ENCODE measurements around the gene DNAH6. TPM values are rescaled to one million over a fixed set of nuclear protein-coding genes. Genes with fewer than 3 reads are reported as not detected.
"Not testable (repeated sequence)": the region's sequence is repeated elsewhere in the genome, so short reads cannot be mapped to it uniquely, and the experiment has no call there.

DNAH6 gene
- total RNA-seq, 3 donors from 2014 or later = 2.3 to 4.1 (median 3.0) TPM

DNA sequence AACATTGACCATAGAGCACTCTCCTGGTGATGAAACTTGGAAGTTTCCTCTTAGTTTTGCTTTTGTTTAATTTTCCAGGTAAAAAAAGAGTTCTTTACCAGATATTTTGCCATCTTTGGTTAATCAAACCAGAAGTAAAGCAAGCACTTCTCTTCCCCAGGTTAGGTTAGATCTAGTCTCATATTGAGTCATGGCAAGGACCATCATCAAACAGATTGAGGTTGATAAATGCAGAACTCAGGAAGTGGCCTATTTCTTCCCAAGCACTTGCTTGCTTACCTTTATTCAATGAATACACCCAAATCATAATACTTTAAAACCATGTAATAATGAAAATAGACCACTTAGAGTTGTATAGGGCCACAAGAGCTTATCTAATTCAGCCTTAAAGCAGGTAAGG is 23.4 kb downstream of the DNAH6 start:
- H3K4me3 ChIP-seq = no peak overlapping the region
- no peaks in the 10 kb centered on the region for H3K27me3 ChIP-seq
- no peak overlapping the region for H3K27ac ChIP-seq
- no peaks in the 10 kb centered on the region for H3K36me3 ChIP-seq
- H3K9me3 ChIP-seq = no peaks in the 10 kb centered on the region
- TF ChIP-seq, protein P1, sequence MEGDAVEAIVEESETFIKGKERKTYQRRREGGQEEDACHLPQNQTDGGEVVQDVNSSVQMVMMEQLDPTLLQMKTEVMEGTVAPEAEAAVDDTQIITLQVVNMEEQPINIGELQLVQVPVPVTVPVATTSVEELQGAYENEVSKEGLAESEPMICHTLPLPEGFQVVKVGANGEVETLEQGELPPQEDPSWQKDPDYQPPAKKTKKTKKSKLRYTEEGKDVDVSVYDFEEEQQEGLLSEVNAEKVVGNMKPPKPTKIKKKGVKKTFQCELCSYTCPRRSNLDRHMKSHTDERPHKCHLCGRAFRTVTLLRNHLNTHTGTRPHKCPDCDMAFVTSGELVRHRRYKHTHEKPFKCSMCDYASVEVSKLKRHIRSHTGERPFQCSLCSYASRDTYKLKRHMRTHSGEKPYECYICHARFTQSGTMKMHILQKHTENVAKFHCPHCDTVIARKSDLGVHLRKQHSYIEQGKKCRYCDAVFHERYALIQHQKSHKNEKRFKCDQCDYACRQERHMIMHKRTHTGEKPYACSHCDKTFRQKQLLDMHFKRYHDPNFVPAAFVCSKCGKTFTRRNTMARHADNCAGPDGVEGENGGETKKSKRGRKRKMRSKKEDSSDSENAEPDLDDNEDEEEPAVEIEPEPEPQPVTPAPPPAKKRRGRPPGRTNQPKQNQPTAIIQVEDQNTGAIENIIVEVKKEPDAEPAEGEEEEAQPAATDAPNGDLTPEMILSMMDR (IDR thresholded peaks at IDR 0.05) = no peak
- TF ChIP-seq POLR2AphosphoS5 (IDR thresholded peaks at IDR 0.05) = no peak
- H3K4me1 ChIP-seq = no peaks in the 10 kb centered on the region
- intact Hi-C loops (cut with DNase I; ENCODE audit: low total_unique reads) = no loop called here
- DNase-seq (ENCODE audit: low spot score in 2 of 2) = no peak

DNA sequence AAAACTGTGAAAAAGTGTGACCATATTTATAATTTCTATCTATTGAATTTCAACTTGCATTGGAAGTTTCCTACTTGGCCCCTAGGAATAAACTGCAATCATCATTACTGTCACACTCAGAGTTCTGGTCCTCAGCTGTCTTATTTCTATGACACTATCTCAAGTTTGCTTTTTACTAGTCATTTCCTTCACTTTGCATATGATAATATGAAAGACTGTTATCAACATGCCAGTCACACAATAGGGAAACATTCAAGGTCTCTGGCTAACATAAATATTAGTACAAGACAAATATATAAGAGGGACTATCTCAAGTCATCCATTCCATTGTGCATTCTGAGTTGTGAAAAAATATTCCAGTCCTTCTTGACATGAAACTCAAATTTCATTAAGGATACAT is 28.7 kb downstream of the DNAH6 start:
- no peak for DNase-seq (ENCODE audit: low spot score in 2 of 2)
- Histone ChIP-seq H3K4me1 (no peaks in the 10 kb centered on the region), H3K27ac (no peak overlapping the region), H3K36me3 (no peaks in the 10 kb centered on the region), H3K4me3 (no peak overlapping the region), H3K27me3 (no peaks in the 10 kb centered on the region), H3K9me3 (no peaks in the 10 kb centered on the region)
- intact Hi-C loops (cut with DNase I; ENCODE audit: low total_unique reads) = no loop called here
- TF ChIP-seq POLR2A (IDR thresholded peaks at IDR 0.05) (no peak), POLR2AphosphoS5 (IDR thresholded peaks at IDR 0.05) (no peak)
- TF ChIP-seq, protein P1 (IDR thresholded peaks at IDR 0.05) = no peak

DNA sequence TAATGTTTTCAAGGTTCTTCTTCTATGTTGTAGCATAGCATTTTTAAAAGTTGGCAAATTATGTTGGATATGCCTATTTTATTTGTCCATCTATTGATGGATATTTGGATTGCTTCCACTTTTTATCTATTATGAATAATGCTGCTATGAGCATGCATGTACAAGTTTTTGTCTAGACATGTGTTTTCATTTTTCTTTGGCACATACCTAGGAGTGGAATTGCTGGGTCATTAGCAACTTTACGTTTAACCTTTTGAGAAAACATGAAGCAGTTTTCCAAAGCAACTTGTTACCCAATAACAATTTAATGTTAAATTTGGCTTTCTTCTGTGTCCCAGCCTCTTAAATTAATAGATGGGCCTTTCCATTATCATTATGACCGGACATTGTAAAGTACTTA is 30.3 kb downstream of the DNAH6 start:
- no peak overlapping the region for H3K27ac ChIP-seq
- TF ChIP-seq POLR2A (IDR thresholded peaks at IDR 0.05) = no peak
- no peak for DNase-seq (ENCODE audit: low spot score in 2 of 2)
- H3K27me3 ChIP-seq = no peaks in the 10 kb centered on the region
- intact Hi-C loops (cut with DNase I; ENCODE audit: low total_unique reads) = no loop called here
- no peaks in the 10 kb centered on the region for H3K9me3 ChIP-seq
- H3K4me3 ChIP-seq = no peak overlapping the region
- no peaks in the 10 kb centered on the region for H3K36me3 ChIP-seq
- no peaks in the 10 kb centered on the region for H3K4me1 ChIP-seq

DNA sequence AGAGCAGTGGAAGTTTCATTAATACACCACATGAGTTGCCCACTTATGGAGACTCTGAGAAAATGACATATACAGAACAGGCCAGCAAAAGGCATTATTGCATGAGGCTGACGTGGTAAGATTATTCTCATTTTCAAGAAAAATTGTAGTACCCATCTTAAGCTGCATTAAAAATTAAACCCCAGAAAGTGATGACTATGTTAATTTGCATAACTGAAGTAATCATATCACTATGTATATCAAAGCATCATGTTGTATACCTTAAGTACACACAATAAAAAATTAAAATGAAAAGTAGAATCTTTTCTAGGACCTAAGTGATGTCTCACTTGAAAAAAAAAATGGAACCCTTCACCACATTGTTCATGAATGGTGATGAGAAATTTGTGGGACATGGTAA is 32.0 kb downstream of the DNAH6 start:
- Histone ChIP-seq H3K27me3 (no peaks in the 10 kb centered on the region), H3K36me3 (no peaks in the 10 kb centered on the region), H3K4me3 (no peak overlapping the region), H3K27ac (no peak overlapping the region), H3K4me1 (no peaks in the 10 kb centered on the region), H3K9me3 (no peaks in the 10 kb centered on the region)
- DNase-seq (ENCODE audit: low spot score in 2 of 2) = no peak
- intact Hi-C loops (cut with DNase I; ENCODE audit: low total_unique reads) = no loop called here
- TF ChIP-seq POLR2A (IDR thresholded peaks at IDR 0.05) (no peak), POLR2AphosphoS5 (IDR thresholded peaks at IDR 0.05) (no peak)
- TF ChIP-seq, protein P1 (IDR thresholded peaks at IDR 0.05) = no peak

DNA sequence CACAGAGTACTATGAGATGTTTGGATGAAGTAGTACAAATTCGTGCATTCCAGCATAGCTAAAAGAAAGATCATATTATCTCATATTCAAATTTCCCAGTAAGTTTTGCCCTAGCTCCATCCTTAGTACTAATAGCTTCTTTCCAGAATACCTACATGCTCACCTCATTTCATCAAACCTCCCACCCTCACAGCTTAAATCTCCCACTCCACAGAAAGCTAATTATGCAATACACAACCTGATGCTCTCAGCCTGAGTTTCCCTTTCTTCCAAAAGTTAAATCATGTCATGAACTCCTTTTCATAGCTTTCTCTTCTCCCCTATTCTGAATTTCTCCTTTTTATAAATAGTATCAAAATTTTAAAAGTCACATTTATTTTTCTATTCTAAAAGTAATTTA is 34.6 kb downstream of the DNAH6 start:
- Histone ChIP-seq H3K4me3 (no peak overlapping the region), H3K4me1 (no peaks in the 10 kb centered on the region), H3K27ac (no peak overlapping the region), H3K27me3 (no peaks in the 10 kb centered on the region), H3K9me3 (no peaks in the 10 kb centered on the region), H3K36me3 (no peaks in the 10 kb centered on the region)
- TF ChIP-seq POLR2A (IDR thresholded peaks at IDR 0.05) = no peak
- no peak for TF ChIP-seq POLR2AphosphoS5 (IDR thresholded peaks at IDR 0.05)
- TF ChIP-seq, protein P1 (IDR thresholded peaks at IDR 0.05) = no peak
- no peak for DNase-seq (ENCODE audit: low spot score in 2 of 2)
- intact Hi-C loops (cut with DNase I; ENCODE audit: low total_unique reads) = no loop called here

DNA sequence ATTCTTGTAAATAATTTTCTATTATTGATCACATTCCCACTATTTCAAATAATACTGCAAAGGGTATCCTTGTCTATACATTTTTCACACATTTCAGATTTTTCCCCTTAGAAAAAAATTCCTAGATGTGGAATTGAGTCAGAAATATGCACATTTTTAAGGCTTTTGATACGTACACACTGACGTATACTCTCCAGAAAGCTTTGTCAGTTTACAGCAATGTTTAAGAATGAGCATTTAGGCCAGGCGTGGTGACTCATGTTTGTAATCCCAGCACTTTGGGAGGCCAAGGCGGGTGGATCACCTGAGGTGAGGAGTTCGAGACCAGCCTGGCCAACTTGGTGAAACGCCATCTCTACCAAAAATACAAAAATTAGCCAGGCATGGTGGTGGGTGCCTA is 35.2 kb downstream of the DNAH6 start:
- DNase-seq (ENCODE audit: low spot score in 2 of 2); H3K36me3 ChIP-seq; intact Hi-C loops (cut with DNase I; ENCODE audit: low total_unique reads); H3K4me1 ChIP-seq; H3K9me3 ChIP-seq; H3K4me3 ChIP-seq; H3K27ac ChIP-seq; H3K27me3 ChIP-seq: not testable (repeated sequence)
